NCI-H2171 treated with DMSO at 0.1 percent for 48 hours (cell line): ENCODE measurements around the gene OR2K2.
"Not testable (repeated sequence)": the region's sequence is repeated elsewhere in the genome, so short reads cannot be mapped to it uniquely, and the experiment has no call there.

Experiments
- DNase-seq: peaks from one replicate; lab custom pipeline; 2025; lab: John Stamatoyannopoulos, UW

The OR2K2 gene

GRCh38 chr9:111330124-111330523 is at the start of gene OR2K2:
TSS of gene OR2K2 (minus strand) at chr9:111330224. CDS start at chr9:111328433, 1,791 bp downstream.
- DNase-seq = no peak

GRCh38 chr9:111375817-111376564 is 46.0 kb upstream of the OR2K2 start:
- no peak for DNase-seq

- DNase-seq = no peak
Observed at GRCh38 chr9:111375062-111375461, 45.0 kb upstream of the OR2K2 start.

GRCh38 chr9:111372297-111372696 is 42.3 kb upstream of the OR2K2 start:
- no peak for DNase-seq

GRCh38 chr9:111366978-111367377 is 37.0 kb upstream of the OR2K2 start:
- DNase-seq = no peak

GRCh38 chr9:111362526-111362925 is 32.5 kb upstream of the OR2K2 start:
- no peak for DNase-seq

GRCh38 chr9:111360881-111361280 is 30.9 kb upstream of the OR2K2 start:
- DNase-seq = peak; percentile 36

- DNase-seq = peak; percentile 24
Observed at GRCh38 chr9:111356481-111357244, 26.6 kb upstream of the OR2K2 start.

GRCh38 chr9:111352545-111352944 is 22.5 kb upstream of the OR2K2 start:
- no peak for DNase-seq

GRCh38 chr9:111350556-111350955 is 20.5 kb upstream of the OR2K2 start:
- DNase-seq = no peak

- no peak for DNase-seq
Observed at GRCh38 chr9:111349766-111350165, 19.7 kb upstream of the OR2K2 start.

- DNase-seq = no peak
Observed at GRCh38 chr9:111348821-111349271, 18.8 kb upstream of the OR2K2 start.

- DNase-seq = not testable (repeated sequence)
Observed at GRCh38 chr9:111334318-111334863, 4.4 kb upstream of the OR2K2 start.

- DNase-seq = no peak
Observed at GRCh38 chr9:111320631-111321030, 9.4 kb downstream of the OR2K2 start.

GRCh38 chr9:111316796-111317195 is 13.2 kb downstream of the OR2K2 start:
- no peak for DNase-seq

GRCh38 chr9:111305914-111306313 is 24.1 kb downstream of the OR2K2 start:
- no peak for DNase-seq

GRCh38 chr9:111304000-111304399 is 26.0 kb downstream of the OR2K2 start:
- DNase-seq = not testable (repeated sequence)

GRCh38 chr9:111301195-111301594 is 28.8 kb downstream of the OR2K2 start:
- no peak for DNase-seq

- no peak for DNase-seq
Observed at GRCh38 chr9:111300140-111300735, 29.8 kb downstream of the OR2K2 start.

- DNase-seq = not testable (repeated sequence)
Observed at GRCh38 chr9:111299599-111299966, 30.4 kb downstream of the OR2K2 start.

- DNase-seq = peak; percentile 62
Observed at GRCh38 chr9:111298731-111299598, 31.1 kb downstream of the OR2K2 start.

GRCh38 chr9:111298111-111298510 is 31.9 kb downstream of the OR2K2 start:
- no peak for DNase-seq
